Liver (tissue), 9 donors: ENCODE results near the gene CHN1. TPM values are rescaled to one million over a fixed set of nuclear protein-coding genes. Genes with fewer than 3 reads are reported as not detected.

Experiments
- DNase-seq: peaks from one replicate; pipeline ENCODE4 v3.0.0-alpha.2; 2017; ENCODE audit warnings: low spot score
- H3K27ac ChIP-seq, 2 donors: one replicate each; pipeline ENCODE4 v1.7.0; 2013; ENCODE audit warnings: inconsistent platforms in 2 of 2, low read length in 2 of 2, control low read depth in 1 of 2, low read depth in 1 of 2, mild to moderate bottlenecking in 1 of 2
- H3K27me3 ChIP-seq, 4 donors: one replicate each; pipeline versions ENCODE4 v1.6.1 to v1.7.0; 2013; ENCODE audit warnings: low read length in 3 of 4, inconsistent platforms in 1 of 4, mild to moderate bottlenecking in 1 of 4, moderate library complexity in 1 of 4; ENCODE audit not compliant: control insufficient read depth in 4 of 4, insufficient read depth in 4 of 4
- H3K36me3 ChIP-seq, 4 donors: one replicate each; pipeline versions ENCODE4 v1.6.1 to v1.7.0; 2013; ENCODE audit warnings: low read length in 3 of 4, mild to moderate bottlenecking in 3 of 4, low read depth in 1 of 4, moderate library complexity in 1 of 4; ENCODE audit not compliant: control insufficient read depth in 4 of 4, insufficient read depth in 3 of 4
- H3K4me1 ChIP-seq, 4 donors: one replicate each; pipeline versions ENCODE4 v1.6.1 to v1.7.0; 2013; ENCODE audit warnings: low read length in 3 of 4, mild to moderate bottlenecking in 3 of 4, moderate library complexity in 1 of 4; ENCODE audit not compliant: control insufficient read depth in 4 of 4, insufficient read depth in 4 of 4
- H3K4me3 ChIP-seq, 3 donors: one replicate each; pipeline versions ENCODE4 v1.6.1 to v1.7.0; 2013; ENCODE audit warnings: low read length in 3 of 3, control low read depth in 1 of 3, low read depth in 1 of 3, mild to moderate bottlenecking in 1 of 3
- H3K9ac ChIP-seq, 2 donors: one replicate each; pipeline ENCODE4 v1.7.0; 2013; ENCODE audit warnings: low read length in 2 of 2, mild to moderate bottlenecking in 2 of 2, moderate library complexity in 2 of 2, control low read depth in 1 of 2, low read depth in 1 of 2
- H3K9me3 ChIP-seq, 4 donors: one replicate each; pipeline versions ENCODE4 v1.6.1 to v1.7.0; 2013; ENCODE audit warnings: low read length in 3 of 4; ENCODE audit not compliant: control insufficient read depth in 4 of 4
- ATF3 ChIP-seq: IDR thresholded peaks from 2 replicates; pipeline ENCODE4 v1.6.1; 2016; ENCODE audit warnings: antibody characterized with exemption
- EGR1 ChIP-seq, 2 donors: IDR thresholded peaks; 2 replicates each; pipeline ENCODE4 v1.6.1; 2016 to 2018; ENCODE audit warnings: antibody characterized with exemption in 2 of 2, low read depth in 2 of 2
- FOXA1 ChIP-seq: IDR thresholded peaks from 2 replicates; pipeline ENCODE4 v1.6.1; 2016; ENCODE audit warnings: antibody characterized with exemption
- FOXA2 ChIP-seq: IDR thresholded peaks from 2 replicates; pipeline ENCODE4 v1.6.1; 2016; ENCODE audit warnings: antibody characterized with exemption
- GABPA ChIP-seq, 2 donors: IDR thresholded peaks in 1 of 2; conservative IDR thresholded peaks in 1 of 2; 2 replicates each; pipeline ENCODE4 v1.6.1; 2016; ENCODE audit warnings: antibody characterized with exemption in 2 of 2, mild to moderate bottlenecking in 1 of 2, moderate library complexity in 1 of 2
- HNF4A ChIP-seq, 2 donors: conservative IDR thresholded peaks; 2 replicates each; pipeline ENCODE4 v1.6.1; 2016; ENCODE audit warnings: antibody characterized with exemption in 2 of 2, mild to moderate bottlenecking in 2 of 2
- HNF4G ChIP-seq: IDR thresholded peaks from 2 replicates; pipeline ENCODE4 v1.6.1; 2016; ENCODE audit warnings: antibody characterized with exemption
- JUND ChIP-seq, 2 donors: IDR thresholded peaks; 2 replicates each; pipeline ENCODE4 v1.6.1; 2016; ENCODE audit warnings: antibody characterized with exemption in 2 of 2
- NR2F2 ChIP-seq: IDR thresholded peaks from 2 replicates; pipeline ENCODE4 v1.6.1; 2016; ENCODE audit warnings: antibody characterized with exemption
- RAD21 ChIP-seq, 2 donors: IDR thresholded peaks; 2 replicates each; pipeline ENCODE4 v1.6.1; 2016; ENCODE audit warnings: antibody characterized with exemption in 2 of 2, mild to moderate bottlenecking in 2 of 2
- RXRA ChIP-seq, 2 donors: IDR thresholded peaks; 2 replicates each; pipeline ENCODE4 v1.6.1; 2017 to 2018; ENCODE audit warnings: antibody characterized with exemption in 2 of 2, mild to moderate bottlenecking in 1 of 2
- SP1 ChIP-seq: IDR thresholded peaks from 2 replicates; pipeline ENCODE4 v1.6.1; 2018; ENCODE audit warnings: antibody characterized with exemption, mild to moderate bottlenecking
- TAF1 ChIP-seq: conservative IDR thresholded peaks from 2 replicates; pipeline ENCODE4 v1.6.1; 2016; ENCODE audit warnings: antibody characterized with exemption, mild to moderate bottlenecking
- YY1 ChIP-seq: IDR thresholded peaks from 2 replicates; pipeline ENCODE4 v1.6.1; 2016; ENCODE audit warnings: antibody characterized with exemption, mild to moderate bottlenecking
- WGBS: extraction: QIAGEN DNeasy Blood & Tissue Kit; methylation state at CpG from one replicate; pipeline ENCODE4 v1.1.7; 2013; 5-methylcytosine and 5-hydroxymethylcytosine counted together
- polyA plus RNA-seq, 2 donors: library from polyadenylated mRNA; stranded (reverse) in 1 of 2; unstranded in 1 of 2; fragments of 200-250 nt in 1 of 2; fragments of >200 nt in 1 of 2; fragmentation: Nextera tagmentation in 1 of 2; extraction: Ambion mirVana in 1 of 2; gene quantifications; one replicate each; pipeline versions ENCODE4 v1.2.1 to v1.2.3, GENCODE V29; 2013 to 2015
- total RNA-seq, 2 donors: library from RNA; depleted of rRNA; stranded (reverse); fragments of >200 nt; gene quantifications; one replicate each; pipeline ENCODE4 v1.2.3, GENCODE V29; 2014
- TF ChIP-seq, protein P1 (sequence below): fragments of 150-350 bp; IDR thresholded peaks from 2 replicates; pipeline ENCODE4 v1.5.1; 2017; ENCODE audit warnings: improper control_type of control experiment, low read depth, low read length; ENCODE audit not compliant: missing input control
- TF ChIP-seq, protein P2 (sequence below): IDR thresholded peaks from 2 replicates; pipeline ENCODE4 v1.6.1; 2016; ENCODE audit warnings: antibody characterized with exemption
- TF ChIP-seq, protein P3 (sequence below): IDR thresholded peaks from 2 replicates; pipeline ENCODE4 v1.6.1; 2016; ENCODE audit warnings: antibody characterized with exemption, mild to moderate bottlenecking
- donor health status: healthy.
- donor health status: healthy.
- donor health status: healthy.
- donor health status: healthy.
- donor health status: healthy.

CHN1 gene
- total and polyA plus RNA-seq, 4 donors, result 0.66 to 1.6 (median 1.1) TPM

DNA sequence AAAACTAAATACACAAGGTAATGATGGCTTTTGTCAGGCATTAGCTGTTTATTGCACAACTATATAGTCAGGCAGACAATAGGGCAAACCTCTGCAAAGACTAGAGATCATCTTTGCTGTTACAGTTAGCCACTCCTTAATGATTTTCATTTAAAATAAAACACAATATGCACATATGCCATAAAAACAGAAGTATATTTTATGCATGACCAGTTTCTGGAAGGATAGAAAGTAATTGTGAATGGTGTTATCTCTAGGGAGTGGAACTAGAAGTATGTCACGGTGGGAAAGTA, 102.0 kb downstream of the CHN1 start:
- no peaks in the 10 kb centered on the region for H3K36me3 ChIP-seq
- no peak for DNase-seq
- no peak overlapping the region for H3K9ac ChIP-seq
- no peaks in the 10 kb centered on the region for H3K4me1 ChIP-seq
- H3K9me3 ChIP-seq, result no peaks in the 10 kb centered on the region
- no peak overlapping the region for H3K4me3 ChIP-seq
- TF ChIP-seq SP1 (no peak), HNF4A (conservative IDR thresholded peaks at IDR 0.05) (no peak), FOXA1 (no peak), EGR1 (IDR thresholded peaks at IDR 0.05; ENCODE audit: low read depth in 2 of 2) (no peak), JUND (IDR thresholded peaks at IDR 0.05) (no peak), TAF1 (no peak), NR2F2 (no peak), HNF4G (no peak), FOXA2 (no peak), RAD21 (IDR thresholded peaks at IDR 0.05) (no peak), GABPA (IDR thresholded peaks at IDR 0.05 in 1 of 2, conservative IDR thresholded peaks at IDR 0.05 in 1 of 2) (no peak)
- TF ChIP-seq, protein P1, sequence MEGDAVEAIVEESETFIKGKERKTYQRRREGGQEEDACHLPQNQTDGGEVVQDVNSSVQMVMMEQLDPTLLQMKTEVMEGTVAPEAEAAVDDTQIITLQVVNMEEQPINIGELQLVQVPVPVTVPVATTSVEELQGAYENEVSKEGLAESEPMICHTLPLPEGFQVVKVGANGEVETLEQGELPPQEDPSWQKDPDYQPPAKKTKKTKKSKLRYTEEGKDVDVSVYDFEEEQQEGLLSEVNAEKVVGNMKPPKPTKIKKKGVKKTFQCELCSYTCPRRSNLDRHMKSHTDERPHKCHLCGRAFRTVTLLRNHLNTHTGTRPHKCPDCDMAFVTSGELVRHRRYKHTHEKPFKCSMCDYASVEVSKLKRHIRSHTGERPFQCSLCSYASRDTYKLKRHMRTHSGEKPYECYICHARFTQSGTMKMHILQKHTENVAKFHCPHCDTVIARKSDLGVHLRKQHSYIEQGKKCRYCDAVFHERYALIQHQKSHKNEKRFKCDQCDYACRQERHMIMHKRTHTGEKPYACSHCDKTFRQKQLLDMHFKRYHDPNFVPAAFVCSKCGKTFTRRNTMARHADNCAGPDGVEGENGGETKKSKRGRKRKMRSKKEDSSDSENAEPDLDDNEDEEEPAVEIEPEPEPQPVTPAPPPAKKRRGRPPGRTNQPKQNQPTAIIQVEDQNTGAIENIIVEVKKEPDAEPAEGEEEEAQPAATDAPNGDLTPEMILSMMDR, result no peak
- TF ChIP-seq, protein P2, sequence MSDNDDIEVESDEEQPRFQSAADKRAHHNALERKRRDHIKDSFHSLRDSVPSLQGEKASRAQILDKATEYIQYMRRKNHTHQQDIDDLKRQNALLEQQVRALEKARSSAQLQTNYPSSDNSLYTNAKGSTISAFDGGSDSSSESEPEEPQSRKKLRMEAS, result no peak
- TF ChIP-seq, protein P3, sequence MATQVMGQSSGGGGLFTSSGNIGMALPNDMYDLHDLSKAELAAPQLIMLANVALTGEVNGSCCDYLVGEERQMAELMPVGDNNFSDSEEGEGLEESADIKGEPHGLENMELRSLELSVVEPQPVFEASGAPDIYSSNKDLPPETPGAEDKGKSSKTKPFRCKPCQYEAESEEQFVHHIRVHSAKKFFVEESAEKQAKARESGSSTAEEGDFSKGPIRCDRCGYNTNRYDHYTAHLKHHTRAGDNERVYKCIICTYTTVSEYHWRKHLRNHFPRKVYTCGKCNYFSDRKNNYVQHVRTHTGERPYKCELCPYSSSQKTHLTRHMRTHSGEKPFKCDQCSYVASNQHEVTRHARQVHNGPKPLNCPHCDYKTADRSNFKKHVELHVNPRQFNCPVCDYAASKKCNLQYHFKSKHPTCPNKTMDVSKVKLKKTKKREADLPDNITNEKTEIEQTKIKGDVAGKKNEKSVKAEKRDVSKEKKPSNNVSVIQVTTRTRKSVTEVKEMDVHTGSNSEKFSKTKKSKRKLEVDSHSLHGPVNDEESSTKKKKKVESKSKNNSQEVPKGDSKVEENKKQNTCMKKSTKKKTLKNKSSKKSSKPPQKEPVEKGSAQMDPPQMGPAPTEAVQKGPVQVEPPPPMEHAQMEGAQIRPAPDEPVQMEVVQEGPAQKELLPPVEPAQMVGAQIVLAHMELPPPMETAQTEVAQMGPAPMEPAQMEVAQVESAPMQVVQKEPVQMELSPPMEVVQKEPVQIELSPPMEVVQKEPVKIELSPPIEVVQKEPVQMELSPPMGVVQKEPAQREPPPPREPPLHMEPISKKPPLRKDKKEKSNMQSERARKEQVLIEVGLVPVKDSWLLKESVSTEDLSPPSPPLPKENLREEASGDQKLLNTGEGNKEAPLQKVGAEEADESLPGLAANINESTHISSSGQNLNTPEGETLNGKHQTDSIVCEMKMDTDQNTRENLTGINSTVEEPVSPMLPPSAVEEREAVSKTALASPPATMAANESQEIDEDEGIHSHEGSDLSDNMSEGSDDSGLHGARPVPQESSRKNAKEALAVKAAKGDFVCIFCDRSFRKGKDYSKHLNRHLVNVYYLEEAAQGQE, result no peak
- H3K27me3 ChIP-seq, result no peaks in the 10 kb centered on the region
- no peak overlapping the region for H3K27ac ChIP-seq
- WGBS, result 79% methylated on average over 1 of the region's 1 CpG

DNA sequence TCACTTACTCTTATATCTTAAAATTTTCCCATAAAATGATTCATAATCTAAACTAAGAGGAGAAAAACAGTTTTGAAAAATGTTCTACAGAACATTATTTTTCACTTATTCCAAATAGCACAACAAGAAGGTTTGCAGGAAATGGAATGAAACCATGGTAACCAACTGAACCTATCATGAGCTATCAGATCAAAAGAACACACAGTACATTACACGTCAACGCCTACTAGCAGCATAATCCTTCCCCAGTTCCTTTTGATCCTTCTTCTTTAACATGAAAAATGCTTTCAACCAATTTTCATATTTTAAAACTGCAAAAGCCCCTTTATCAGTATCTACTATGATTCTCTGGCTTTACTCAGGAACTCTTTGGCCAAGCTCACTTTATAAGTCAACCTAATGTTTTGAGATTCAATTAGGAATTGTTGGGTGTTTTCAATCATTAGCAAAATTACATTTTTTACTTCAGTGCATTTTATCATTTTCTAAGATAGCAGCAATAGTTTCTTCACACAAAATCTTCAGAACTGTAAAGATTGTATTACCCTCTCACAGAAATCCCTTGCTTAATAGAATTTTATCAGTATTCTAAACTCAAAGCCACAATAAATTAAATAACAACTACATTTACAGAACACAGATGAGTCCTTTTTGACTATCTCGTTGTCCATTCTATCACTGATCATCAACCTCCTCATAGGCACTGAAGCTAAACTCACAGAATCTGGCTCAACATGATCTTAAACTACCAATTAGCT, 102.5 kb downstream of the CHN1 start:
- Histone ChIP-seq H3K4me3 (no peak overlapping the region), H3K27me3 (no peaks in the 10 kb centered on the region), H3K36me3 (no peaks in the 10 kb centered on the region), H3K27ac (no peak overlapping the region), H3K9me3 (no peaks in the 10 kb centered on the region), H3K4me1 (no peaks in the 10 kb centered on the region), H3K9ac (no peak overlapping the region)
- no peak for DNase-seq
- TF ChIP-seq, protein P1, result no peak
- TF ChIP-seq YY1 (no peak), RXRA (IDR thresholded peaks at IDR 0.05) (no peak), RAD21 (IDR thresholded peaks at IDR 0.05) (no peak), HNF4G (no peak), NR2F2 (no peak), EGR1 (IDR thresholded peaks at IDR 0.05; ENCODE audit: low read depth in 2 of 2) (no peak), FOXA2 (no peak), ATF3 (no peak), FOXA1 (no peak), TAF1 (no peak)
- TF ChIP-seq, protein P3, result no peak
- TF ChIP-seq, protein P2, result no peak
- WGBS, result 76% methylated on average over 3 of the region's 3 CpGs
